Occipital lobe (tissue), 2 donors: ENCODE data around the gene GOLGA3. TPM values are rescaled to one million over a fixed set of nuclear protein-coding genes. Genes with fewer than 3 reads are reported as not detected.
A peak's percentile ranks its signal among the peaks of the same experiment; 100 is the strongest.
"Not testable (repeated sequence)": the region's sequence is repeated elsewhere in the genome, so short reads cannot be mapped to it uniquely, and the experiment has no call there.

Experiments
- DNase-seq: peaks from one replicate; lab custom pipeline; 2025; lab: John Stamatoyannopoulos, UW
- total RNA-seq: library from RNA; depleted of rRNA; stranded (reverse); fragments of >200 nt; gene quantifications from one replicate; pipeline ENCODE4 v1.2.3, GENCODE V29; 2014

Gene GOLGA3
- total RNA-seq, 1 donor from 2014 or later = 59.3 TPM

GRCh38 chr12:132812631-132813305, 15.9 kb downstream of the GOLGA3 start:
- no peak for DNase-seq

DNA sequence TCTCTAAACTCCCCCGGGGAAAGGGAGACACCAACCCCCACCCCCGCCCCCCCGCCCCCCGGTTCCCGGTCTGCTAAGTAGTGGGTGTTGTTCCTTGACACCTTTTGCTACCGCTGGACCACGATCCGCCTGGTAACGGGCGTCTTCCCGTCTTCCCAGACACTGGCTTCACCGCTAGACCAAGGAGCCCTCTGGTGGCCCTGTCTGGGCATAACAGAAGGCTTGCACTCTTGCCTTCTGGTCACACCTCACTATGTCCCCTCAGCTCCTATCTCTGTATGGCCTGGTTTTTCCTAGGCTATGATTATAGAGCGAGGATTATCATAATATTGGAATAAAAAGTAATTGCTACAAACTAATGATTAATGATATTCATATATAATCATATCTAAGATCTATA, 19.3 kb downstream of the GOLGA3 start:
- DNase-seq = not testable (repeated sequence)

GRCh38 chr12:132807295-132808092, 21.2 kb downstream of the GOLGA3 start:
- DNase-seq = no peak

DNA sequence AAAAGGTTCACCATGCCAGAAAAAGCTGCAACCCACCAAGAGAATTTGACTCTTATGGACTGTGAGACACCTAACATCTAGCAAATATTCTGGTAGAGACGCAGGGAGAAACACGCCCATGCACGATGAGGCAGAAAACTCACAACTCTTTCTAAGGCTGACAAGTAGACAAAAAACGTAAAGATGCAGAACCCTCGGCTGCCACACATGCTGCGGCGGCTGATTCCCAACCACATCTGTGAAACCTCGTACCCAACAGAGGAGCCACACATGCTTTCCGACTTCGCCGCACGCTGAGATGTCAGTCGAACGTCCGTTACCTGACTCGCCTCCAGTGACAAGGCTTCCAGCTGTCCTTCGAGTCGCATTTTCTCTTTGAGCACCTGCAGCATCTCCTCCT, 21.8 kb downstream of the GOLGA3 start:
- peak; percentile 31 for DNase-seq

GRCh38 chr12:132804426-132804861, 24.2 kb downstream of the GOLGA3 start:
- no peak for DNase-seq

DNA sequence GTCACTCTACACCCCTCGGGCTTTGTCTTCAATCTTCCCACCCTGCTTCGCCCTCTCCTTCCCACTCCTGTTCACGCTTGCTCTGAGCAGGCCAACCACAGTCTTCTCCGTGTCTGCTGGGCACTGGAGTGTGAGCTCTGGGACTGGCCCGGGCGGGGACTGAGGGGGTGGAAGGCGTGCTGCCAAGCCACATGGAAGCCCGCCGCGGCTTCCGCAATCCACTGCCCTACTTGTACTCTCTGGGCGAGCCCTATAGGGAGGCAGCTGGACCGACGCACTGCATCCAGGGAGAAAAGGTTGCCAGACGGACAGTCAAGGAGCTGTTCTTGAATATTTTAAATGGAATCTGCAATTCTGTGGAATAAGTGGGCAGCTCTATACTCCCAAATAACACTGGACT, 24.8 kb downstream of the GOLGA3 start:
- no peak for DNase-seq

DNA sequence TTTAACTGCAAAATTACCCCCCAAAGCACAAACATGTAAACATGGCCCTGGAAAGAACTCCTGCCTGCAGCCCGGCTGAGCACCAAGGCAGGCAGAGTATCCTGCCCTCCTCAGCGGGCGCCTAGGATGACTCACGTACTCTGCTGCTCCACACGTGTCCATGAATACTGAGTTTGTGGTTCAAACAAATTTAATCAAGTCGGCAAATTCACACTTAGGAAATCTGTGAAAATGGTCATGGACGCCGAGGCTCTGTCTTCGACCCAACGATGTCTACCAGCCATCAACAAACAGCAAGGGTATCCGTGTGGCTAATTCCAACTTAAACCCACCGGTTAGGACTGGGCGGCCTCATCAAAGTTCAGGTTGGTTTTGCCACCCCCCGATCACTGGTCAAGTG, 25.5 kb downstream of the GOLGA3 start:
- DNase-seq = no peak

- DNase-seq = no peak
These were observed 26.9 kb downstream of the GOLGA3 start for GRCh38 chr12:132801741-132802140.

DNA sequence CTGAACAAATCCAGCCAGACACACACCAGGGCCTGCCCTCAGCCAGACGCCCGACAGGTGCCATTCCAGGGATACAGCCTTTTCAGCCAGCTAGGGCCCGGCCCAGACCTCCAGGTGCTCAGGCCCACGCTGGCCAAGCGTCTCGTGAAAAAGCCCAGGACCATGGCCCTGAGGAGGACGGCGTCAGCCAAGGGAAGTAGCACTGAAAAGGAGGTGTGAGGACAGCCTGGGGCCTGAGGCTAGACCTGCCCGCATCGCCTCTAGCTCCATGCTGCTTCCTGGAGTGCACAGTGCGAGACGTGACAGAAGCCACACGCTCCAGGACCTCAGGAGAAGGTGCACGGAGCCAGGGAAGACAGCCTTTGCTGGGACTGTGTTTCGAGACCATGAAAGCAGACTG, 29.8 kb downstream of the GOLGA3 start:
- DNase-seq = no peak

DNA sequence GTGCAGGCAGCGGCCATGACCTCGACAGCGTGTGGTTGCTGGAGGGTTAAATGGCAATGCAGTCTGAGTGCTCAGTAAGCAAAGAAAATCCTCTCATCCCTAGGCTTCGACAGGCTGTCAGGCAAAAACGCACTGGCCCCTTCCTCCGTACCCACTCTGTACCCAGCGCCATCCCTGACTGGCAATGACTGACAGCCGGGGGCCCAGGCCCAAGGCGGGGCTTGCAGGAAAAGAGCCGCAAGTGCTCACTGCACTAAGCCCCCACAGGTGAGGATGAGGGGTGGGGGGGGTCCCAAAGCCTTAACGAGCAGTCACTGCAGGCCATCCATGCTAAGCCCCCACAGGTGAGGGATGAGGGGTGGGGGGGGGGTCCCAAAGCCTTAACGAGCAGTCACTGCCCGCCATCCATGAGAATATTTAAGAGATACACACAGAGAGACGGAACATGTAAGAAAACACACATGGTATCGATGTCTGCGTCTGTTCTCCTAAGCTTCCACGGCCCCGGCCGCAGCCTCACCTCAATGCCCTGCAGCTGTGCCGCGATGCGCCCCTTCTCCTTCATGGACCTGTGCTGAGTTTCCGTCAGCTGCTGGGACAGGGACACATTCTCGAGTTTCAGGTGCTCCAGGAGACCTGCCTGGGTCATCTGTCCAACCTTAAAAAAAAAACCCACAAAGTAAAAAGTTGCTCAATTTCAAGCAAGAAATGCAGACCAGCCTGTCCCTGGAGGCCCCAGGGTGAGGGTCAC, 30.7 kb downstream of the GOLGA3 start:
- DNase-seq = no peak

DNA sequence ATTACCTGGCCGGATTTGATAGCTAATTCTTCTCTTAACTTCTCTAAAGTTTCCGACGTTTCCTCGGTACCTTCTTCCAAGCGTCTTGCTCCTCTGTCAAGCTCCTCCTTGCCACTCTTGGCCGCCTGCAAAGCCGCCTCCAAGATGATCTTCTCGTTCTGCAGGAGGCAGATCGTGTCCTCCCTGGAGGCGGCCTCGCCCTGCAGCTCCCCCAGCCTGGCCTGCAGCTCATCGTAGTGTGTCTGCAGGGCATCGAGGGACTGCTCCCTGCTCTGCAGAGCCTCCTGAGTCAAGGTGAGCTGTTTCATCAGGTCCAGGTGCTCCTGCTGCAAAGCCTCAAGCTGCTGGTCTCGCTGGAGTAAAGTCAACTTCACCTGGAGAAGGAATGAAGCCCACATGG, 32.8 kb downstream of the GOLGA3 start:
- DNase-seq = no peak

DNA sequence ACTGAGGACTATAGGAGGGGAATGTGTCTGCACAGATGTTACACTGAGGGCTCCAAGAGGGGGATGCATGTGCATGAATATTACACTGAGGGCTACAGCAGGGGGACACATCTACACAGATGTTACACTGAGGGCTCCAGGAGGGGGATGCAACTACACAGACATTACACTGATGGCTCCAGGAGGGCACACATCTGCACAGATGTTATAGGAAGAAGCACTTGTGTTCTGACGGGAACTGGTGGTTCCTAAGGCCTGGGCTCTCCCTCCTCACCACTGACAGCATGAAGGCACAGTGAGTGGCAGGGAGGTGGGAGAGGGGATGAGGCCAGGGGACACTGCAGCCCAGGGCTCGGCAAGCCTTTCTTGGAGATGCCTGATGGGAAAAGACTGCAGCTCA, 36.7 kb downstream of the GOLGA3 start:
- DNase-seq = not testable (repeated sequence)

DNA sequence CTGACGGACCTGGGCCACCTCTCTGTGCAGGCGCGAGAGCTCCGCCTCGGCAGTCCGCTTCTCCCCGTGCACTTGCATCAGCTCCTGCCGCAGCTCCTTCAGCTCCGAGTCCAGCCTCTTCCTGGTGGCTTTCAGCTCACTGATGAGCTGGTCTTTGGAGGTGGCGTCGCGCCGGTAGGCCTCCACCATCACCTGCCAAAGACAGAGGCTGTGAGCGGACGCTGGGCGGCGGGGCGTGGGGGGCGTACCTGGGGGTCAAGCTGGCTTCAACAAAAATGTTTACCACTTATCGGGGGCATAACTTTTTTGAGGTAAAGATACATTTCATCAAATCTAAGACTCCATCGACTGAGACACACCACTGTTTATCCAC, 39.6 kb downstream of the GOLGA3 start:
- no peak for DNase-seq

DNA sequence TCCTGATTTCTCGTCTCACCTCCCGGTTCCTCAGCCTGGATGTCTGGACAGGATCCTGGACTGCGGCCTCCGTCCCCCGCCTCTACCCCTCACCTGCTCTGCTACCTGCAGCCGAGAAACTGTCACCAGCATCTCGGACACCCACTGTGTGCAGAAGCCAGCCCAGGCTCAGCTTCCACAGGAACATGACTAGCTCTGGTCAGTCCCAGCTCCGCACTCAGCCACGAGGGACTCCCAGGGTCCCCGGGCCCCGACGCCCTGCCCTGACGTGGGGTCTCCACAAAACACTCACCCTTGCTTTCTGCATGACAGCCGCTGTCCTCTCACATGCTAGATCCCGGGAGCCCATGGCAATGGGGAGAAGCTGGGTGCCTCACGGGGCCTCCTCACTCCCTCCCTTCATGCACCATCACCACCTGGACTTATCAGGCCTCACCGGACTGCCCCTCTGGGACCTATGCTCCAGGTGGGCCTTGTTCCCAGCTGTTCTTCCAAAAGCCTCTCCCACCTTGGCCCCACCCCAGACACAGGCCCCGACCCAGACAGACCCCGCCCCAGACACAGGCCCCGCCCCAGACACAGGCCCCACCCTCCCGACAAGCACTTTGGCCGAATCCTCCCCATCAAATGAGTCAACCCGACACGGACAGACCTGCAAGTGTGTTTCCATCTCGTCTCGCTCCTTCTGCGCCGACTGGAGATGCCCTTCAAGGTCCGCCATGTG, 40.1 kb downstream of the GOLGA3 start:
- DNase-seq = no peak

- no peak for DNase-seq
These were observed 40.8 kb downstream of the GOLGA3 start for GRCh38 chr12:132787877-132788276.

GRCh38 chr12:132786192-132786591, 42.5 kb downstream of the GOLGA3 start:
- no peak for DNase-seq

- DNase-seq = no peak
These were observed 44.1 kb downstream of the GOLGA3 start for GRCh38 chr12:132784580-132784979.

GRCh38 chr12:132783917-132784531, 44.6 kb downstream of the GOLGA3 start:
- no peak for DNase-seq

DNA sequence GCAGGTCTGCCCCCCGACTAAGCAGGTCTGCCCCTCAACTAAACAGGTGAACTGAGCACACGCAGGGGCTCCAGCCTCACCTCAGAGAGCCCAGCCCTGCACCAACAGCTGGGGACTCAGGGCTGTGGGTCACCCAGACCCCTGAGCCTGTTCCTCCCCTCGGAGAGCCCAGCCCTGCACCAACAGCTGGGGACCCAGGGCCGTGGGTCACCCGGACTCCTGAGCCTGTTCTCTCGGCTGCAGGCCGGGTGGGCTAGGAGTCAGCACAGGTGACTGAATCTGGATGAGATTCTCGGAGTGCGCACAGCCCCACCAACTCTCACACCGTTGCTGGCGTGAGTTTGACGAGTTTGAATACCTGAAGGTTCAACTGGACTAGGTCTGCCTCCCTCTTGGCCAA, 46.7 kb downstream of the GOLGA3 start:
- DNase-seq = no peak

GRCh38 chr12:132779781-132780353, 48.8 kb downstream of the GOLGA3 start:
- DNase-seq = no peak

DNA sequence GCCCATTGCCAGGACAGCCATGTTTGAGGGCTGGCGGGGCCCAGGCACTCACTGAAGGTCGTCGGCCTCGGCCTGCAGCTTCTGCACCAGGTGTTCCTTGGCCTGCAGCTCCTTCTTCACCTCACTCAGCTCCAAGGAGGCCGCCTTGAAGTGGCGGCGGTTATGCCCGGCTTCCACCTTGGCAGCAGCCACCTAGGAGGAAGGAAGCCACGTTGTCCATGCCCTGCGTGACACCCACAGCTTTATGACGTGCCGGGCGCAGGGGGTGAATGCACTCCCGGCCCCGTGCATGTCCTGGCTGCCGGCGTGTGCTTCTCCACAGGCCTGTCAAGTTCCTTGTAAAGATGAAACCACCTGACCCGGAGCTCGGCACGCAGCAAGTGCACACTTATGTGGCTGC, 51.1 kb downstream of the GOLGA3 start:
- no peak for DNase-seq
